ENCODE data around the gene FREY1.

The FREY1 gene

GRCh38 chr11:45870706-45871105 is 36.4 kb downstream of the FREY1 start:
- DNase-seq (ENCODE audit: low read depth in 3 of 3), result no peak

GRCh38 chr11:45869551-45869950 is 37.5 kb downstream of the FREY1 start:
- no peak for DNase-seq (ENCODE audit: low read depth in 3 of 3)

GRCh38 chr11:45864041-45864440 is 43.0 kb downstream of the FREY1 start:
- no peak for DNase-seq (ENCODE audit: low read depth in 3 of 3)

GRCh38 chr11:45860764-45861510 is 46.1 kb downstream of the FREY1 start:
- no peak for DNase-seq (ENCODE audit: low read depth in 3 of 3)

- no peak for DNase-seq (ENCODE audit: low read depth in 3 of 3)
Observed at GRCh38 chr11:45860348-45860747, 46.7 kb downstream of the FREY1 start.

GRCh38 chr11:45859661-45860140 is 47.4 kb downstream of the FREY1 start:
- no peak for DNase-seq (ENCODE audit: low read depth in 3 of 3)

- DNase-seq (ENCODE audit: low read depth in 3 of 3), result no peak
Observed at GRCh38 chr11:45858751-45859398, 48.2 kb downstream of the FREY1 start.

GRCh38 chr11:45857961-45858474 is 49.1 kb downstream of the FREY1 start:
- DNase-seq (ENCODE audit: low read depth in 3 of 3), result no peak
